Hepatocyte (in vitro differentiated cells): ENCODE measurements around the gene KLHDC1.

ENCODE experiments used
- CTCF ChIP-seq: fragments of 200-600 bp; sonication (generic); IDR thresholded peaks from 2 replicates; pipeline ENCODE4 v1.5.1; 2016; ENCODE audit warnings: antibody characterized with exemption, mild to moderate bottlenecking; ENCODE audit not compliant: poor library complexity
- EZH2 ChIP-seq: fragments of 200-600 bp; sonication (generic); IDR thresholded peaks from 2 replicates; pipeline ENCODE4 v1.6.1; 2016; ENCODE audit warnings: antibody characterized with exemption, mild to moderate bottlenecking, borderline replicate concordance

- TF ChIP-seq CTCF (no peak), EZH2 (no peak)
These were observed 81.2 kb downstream of the KLHDC1 start for GRCh38 chr14:49774106-49774505.
